Measurements from ENCODE around the gene NSUN4.
"Not testable (repeated sequence)": the region's sequence is repeated elsewhere in the genome, so short reads cannot be mapped to it uniquely, and the experiment has no call there.

NSUN4 gene

DNA sequence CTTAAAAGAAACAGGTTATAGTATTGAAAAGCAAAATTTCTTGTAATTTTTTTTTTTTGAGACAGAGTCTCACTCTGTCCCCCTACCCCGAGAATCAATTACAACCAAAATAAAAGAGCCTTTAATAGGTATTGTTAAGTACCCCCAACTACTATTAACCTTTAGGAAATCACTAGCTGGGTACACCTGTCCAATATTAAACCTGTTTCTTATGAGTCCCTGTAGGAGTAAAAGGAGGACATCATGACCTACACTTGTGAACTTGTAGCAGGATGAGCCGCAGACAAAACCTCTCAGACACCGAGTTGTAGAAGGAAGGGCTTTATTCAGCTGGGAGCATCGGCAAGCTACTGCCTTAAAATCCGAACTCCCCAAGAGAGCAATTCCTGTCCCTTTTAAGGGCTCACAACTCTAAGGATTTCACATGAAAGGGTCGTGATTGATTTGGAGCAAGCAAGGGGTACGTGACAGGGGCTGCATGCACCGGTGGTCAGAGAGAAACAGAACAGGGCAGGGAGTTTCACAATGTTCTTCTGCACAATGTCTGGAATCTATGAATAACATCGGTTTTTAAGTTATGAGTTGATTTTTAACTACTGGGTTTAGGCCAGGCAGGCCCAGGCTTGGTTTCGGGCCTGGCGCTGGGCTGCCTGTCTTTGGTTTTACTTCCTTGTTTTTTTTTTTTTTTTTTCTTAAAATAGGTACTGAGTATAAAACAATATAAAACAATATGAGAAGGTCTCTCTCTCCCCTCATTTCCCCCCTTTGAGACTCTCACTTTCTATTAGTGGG is 15.1 kb upstream of the NSUN4 start:
- not testable (repeated sequence) for DNase-seq (ENCODE audit: low read depth, low spot score)

GRCh38 chr1:46328182-46328581 is 12.4 kb upstream of the NSUN4 start:
- not testable (repeated sequence) for DNase-seq (ENCODE audit: low read depth, low spot score)

- DNase-seq (ENCODE audit: low read depth, low spot score): not testable (repeated sequence)
Observed at GRCh38 chr1:46329807-46330206, 10.8 kb upstream of the NSUN4 start.

DNA sequence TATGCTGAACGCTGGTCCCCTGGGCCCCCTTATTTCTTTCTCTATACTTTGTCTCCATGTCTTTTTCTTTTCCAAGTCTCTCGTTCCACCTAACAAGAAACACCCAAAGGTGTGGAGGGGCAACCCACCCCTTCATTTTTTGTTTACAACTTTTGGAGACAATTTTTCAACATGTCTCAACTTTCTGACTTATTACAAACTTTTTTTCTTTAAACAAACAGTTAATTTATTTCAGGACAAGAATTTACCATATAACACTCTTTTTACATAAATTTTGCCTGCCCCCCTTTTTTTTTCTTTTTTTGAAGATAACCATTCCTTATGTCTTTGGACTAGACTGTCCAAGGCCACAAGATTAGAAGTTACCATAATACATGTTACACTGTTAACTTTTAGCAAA is 10.2 kb upstream of the NSUN4 start:
- DNase-seq (ENCODE audit: low read depth, low spot score): not testable (repeated sequence)

DNA sequence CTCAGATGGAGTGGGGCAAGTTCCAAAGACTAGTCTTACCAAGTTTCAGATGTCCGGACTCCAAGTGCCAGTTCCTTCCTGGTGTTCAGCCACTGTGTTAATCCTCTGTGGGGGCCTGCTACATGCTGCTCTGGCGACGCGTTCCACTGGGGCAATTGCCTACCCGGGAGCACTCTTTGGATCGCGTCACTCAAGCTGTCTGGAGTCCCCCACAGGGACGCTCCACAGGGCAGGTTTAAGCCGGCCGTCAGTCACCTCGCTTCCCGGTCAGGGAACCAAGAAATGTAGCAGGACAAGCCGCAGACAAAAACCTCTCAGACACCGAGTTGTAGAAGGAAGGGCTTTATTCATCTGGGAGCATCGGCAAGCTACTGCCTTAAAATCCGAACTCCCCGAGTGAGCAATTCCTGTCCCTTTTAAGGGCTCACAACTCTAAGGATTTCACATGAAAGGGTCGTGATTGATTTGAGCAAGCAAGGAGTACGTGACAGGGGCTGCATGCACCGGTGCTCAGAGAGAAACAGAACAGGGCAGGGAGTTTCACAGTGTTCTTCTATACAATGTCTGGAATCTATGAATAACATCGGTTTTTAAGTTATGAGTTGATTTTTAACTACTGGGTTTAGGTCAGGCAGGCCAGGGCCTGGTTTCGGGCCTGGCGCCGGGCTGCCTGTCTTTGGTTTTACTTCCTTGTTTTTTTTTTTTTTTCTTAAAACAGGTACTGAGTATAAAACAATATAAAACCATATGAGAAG is 8.6 kb upstream of the NSUN4 start:
- not testable (repeated sequence) for DNase-seq (ENCODE audit: low read depth, low spot score)

DNA sequence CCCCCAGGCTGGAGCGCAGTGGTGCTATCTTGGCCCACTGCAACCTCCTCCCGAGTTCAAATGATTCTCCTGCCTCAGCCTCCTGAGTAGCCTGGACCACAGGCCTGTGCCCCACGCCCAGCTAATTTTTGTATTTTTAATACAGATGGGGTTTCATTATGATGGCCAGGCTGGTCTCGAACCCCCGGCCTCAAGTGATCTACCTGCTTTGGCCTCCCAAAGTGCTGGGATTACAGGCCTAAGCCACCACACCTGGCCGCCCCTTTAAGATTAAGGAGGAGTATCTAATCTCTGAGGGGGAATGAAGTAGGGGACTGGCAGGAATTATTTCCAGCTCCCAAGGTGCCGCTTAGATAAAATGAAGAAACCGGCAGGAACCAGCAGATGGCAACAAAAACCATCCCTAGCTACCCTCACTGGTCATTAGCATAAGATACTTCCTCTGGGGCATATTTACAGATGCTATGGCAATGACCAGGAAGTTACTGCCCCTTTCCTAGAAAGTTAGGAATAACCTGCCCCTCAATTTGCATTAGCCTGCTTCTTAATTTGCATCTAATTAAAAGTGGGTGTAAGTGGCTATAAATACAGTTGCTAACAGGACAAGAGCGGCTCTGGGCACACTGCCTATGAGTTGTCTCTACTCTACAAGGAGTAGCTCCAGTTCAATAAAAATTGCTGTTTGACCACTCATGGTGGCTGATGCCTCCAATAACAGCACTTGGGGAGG is 7.1 kb upstream of the NSUN4 start:
- DNase-seq (ENCODE audit: low read depth, low spot score): no peak

- no peak for DNase-seq (ENCODE audit: low read depth, low spot score)
Observed at GRCh38 chr1:46334030-46334384, 6.6 kb upstream of the NSUN4 start.

GRCh38 chr1:46335081-46335480 is 5.5 kb upstream of the NSUN4 start:
- DNase-seq (ENCODE audit: low read depth, low spot score): no peak

- DNase-seq (ENCODE audit: low read depth, low spot score): not testable (repeated sequence)
Observed at GRCh38 chr1:46337409-46337808, 3.2 kb upstream of the NSUN4 start.

DNA sequence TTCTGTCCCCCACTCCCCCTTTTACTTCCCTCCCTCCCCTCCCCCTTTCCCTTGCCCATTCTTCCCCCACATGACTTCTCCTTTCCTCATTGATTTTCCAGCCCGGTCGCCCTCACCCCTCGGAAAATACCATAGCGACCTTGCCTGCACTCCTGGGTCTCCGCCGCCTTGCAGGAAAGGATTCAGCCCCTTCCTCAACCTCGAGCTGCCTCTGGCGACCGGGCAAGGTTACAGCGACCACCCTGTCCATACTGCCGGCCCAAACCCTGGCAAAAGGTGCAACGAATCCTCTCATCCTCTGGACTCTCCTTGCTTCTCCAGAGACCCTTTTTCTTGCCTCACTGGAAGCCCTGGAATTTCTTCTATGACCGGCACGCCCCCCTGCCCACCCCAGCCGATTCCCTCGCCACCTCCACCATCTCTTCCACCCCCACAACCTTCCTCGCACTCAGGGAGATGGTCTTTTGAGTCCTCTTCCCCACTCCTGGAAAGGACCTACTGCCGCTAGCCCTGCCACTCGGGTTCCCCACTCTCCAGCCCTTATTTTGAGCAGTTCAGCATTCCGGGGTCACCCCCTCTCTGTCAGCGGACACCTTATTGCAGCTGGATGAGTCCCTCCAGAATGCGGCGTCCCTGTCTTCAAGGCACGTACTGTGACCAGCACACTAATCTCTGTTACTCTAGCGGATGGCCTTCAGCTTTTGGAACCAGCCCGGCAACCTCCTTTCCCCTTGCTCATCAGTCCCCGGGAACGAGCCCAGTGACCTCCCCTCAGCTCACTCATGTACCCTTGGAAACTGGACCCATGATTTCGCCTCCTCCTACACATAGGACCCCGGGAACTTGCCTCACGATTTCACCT is 846 bp downstream of the NSUN4 start:
- DNase-seq (ENCODE audit: low read depth, low spot score): no peak

DNA sequence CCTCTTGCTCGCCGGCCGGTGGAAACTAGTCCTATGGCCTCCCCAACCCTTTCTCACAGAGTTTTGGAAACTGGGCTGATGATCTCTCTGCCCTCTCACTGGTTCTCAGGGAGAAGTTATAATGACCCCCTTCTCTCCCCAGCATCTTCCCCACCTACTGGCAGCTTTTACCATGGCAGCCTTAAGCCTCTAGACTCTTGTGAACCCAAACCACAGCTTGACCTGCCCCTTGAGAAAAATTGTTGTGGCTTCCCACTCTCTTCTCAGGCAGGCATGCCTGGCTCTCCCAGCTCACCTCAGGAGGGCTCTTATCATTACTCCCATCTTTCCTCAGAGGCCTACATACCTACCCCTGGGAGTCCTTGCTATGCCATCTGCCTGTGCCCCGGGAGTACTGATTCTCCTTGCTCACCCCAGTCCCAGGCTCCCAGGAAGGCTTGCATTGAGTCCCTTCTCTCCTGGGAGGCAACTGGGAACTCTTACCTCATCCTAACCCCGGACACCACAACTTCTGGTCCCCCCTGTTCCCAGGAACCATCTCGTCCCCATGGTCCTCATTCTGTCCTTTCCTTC is 1.6 kb downstream of the NSUN4 start:
- no peak for DNase-seq (ENCODE audit: low read depth, low spot score)

DNA sequence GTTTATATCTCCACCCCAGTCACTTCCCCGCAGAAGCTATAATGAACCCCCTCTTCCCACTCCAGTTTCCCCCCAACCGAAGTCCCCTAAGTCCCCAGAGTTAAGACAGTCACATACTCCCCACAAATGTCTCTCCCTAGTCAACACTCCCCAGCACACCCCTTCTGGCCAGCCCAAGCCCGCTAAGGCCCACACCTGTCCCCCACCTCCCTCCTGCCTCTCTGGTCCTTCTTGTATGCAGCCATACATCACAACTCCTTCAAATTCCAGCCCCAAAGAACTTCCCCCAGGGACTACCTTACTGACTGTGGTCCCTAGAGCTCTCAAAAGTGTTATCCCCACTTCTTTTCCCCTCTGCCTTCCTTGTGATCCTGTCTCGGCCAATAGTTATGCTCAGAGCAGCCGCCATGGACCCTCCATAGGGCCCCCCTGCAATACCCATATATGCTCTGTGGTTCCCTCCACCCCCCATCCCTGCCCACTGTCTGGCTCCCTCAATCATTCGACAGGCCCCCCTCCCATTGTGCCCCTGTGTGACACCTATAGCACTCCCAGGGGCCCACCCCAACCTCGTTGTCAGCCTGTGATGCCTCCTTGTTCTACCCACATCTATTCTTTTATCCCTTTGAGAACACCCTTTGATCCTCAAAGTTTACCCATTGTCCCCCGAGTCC is 2.2 kb downstream of the NSUN4 start:
- DNase-seq (ENCODE audit: low read depth, low spot score): no peak

- no peak for DNase-seq (ENCODE audit: low read depth, low spot score)
Observed at GRCh38 chr1:46343351-46343695, 2.7 kb downstream of the NSUN4 start.

GRCh38 chr1:46343705-46344104 is 3.1 kb downstream of the NSUN4 start:
- no peak for DNase-seq (ENCODE audit: low read depth, low spot score)

- no peak for DNase-seq (ENCODE audit: low read depth, low spot score)
Observed at GRCh38 chr1:46344481-46344880, 3.9 kb downstream of the NSUN4 start.

- no peak for DNase-seq (ENCODE audit: low read depth, low spot score)
Observed at GRCh38 chr1:46345281-46345680, 4.7 kb downstream of the NSUN4 start.

GRCh38 chr1:46352363-46352762 is 11.8 kb downstream of the NSUN4 start:
- no peak for DNase-seq (ENCODE audit: low read depth, low spot score)

DNA sequence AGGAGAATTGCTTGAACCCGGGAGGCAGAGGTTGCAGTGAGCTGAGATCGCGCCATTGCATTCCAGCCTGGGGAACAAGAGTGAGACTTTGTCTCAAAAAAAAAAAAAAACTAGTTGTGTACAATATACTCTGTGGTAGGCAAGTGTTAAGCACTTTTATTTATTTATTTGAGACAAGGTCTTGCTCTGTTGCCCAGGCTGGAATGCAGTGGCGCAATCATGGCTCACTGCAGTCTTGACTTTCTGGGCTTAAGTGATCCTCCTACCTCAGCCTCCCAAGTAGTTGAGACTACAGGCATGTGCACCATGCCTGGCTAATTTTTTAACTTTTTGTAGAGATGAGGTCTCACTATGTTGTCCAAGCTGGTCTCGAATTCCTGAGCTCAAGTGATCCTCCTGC is 15.3 kb downstream of the NSUN4 start:
- DNase-seq (ENCODE audit: low read depth, low spot score): not testable (repeated sequence)

- no peak for DNase-seq (ENCODE audit: low read depth, low spot score)
Observed at GRCh38 chr1:46362158-46362557, 21.6 kb downstream of the NSUN4 start.

DNA sequence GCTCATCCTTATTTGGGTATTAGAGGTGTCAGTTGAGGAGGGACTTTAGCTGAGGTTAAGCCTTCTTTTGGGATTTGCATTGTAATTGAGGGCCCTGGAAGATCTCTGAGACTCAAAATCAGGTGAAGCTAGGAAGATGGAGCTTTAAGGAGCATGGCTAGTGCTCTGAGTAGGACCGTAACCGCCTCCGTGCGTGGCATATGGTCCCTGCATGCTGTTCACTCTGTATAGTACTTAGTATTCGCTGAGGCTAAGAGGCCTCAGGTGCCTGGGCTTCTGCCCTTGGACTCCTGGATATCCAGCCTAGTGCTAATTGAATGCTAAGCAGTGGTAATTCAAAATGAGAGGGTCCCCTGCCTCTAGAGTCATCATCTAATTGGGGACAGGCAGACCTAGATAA is 22.5 kb downstream of the NSUN4 start:
- no peak for DNase-seq (ENCODE audit: low read depth, low spot score)

DNA sequence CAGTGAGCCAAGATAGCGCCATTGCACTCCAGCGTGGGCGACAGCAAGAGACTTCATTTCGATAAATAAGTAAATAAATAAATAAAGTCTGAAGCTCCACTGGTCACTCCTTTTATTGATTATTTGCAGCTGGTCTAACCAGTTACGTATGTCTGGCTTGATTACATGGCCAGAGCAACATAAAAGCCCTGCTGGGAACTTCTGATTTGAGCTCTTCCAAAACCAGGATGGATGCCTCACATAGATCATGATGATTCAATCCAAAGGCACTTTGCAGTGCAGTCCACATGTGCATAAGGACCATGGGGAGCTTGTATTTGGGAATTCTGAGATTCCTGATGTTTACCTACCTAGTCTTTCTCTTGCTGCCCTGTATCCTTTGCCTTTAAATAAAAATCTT is 24.0 kb downstream of the NSUN4 start:
- no peak for DNase-seq (ENCODE audit: low read depth, low spot score)
